HFF-Myc (cell line): ENCODE measurements around the gene GATAD1.
"Not testable (repeated sequence)": the region's sequence is repeated elsewhere in the genome, so short reads cannot be mapped to it uniquely, and the experiment has no call there.

Source experiments
- DNase-seq: peaks from one replicate; pipeline ENCODE4 v3.0.0-alpha.2; 2011; ENCODE audit warnings: low read depth; ENCODE audit errors: extremely low read depth
- H3K4me3 ChIP-seq: replicated peaks from 2 replicates; pipeline ENCODE4 v1.5.1; 2011; ENCODE audit warnings: low read depth, mild to moderate bottlenecking, control low read depth, low read length
- TF ChIP-seq, protein P1 (sequence below): IDR thresholded peaks from 2 replicates; pipeline ENCODE4 v1.5.1; 2012; ENCODE audit warnings: mild to moderate bottlenecking, low read depth, low read length, control low read depth; ENCODE audit errors: missing control alignments

Gene GATAD1

DNA sequence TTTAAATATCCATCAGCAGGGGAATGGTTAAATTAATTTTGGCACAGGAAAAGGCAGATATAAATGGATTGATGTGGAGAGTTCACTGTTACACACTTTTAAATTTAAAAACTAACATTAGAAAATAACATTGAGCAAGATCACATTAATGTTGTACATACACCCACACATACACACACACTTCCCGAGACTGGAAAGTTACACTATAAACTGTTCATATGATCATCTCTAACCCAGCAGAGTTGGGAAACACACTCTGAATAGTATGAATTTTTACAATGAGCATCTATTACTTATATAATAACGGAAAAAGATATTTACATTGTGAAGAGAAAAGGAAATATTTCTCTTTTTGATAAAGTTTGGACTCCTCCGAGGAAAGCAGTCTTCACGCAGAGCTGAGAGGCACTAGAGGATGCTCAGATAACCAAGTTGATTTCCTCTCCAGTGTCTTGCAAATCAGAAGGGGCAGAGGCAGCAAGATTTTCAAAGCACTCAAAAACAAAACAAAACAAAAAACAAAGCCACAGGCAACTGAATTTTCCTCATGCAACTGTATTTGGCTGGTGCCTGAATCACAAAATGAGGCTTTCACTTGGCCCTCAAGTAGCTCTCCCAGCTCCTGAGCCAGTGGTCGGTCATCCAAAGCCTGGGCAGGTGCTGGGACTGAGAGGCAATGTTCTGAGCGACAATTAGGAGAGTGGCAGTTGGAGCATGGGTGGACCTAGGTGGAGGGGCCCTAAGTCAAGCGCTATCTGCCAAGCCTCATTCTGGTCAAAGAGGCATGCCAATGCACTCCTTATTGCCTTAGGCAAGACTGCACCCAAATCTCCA, 10.5 kb upstream of the GATAD1 start:
- H3K4me3 ChIP-seq = no peak overlapping the region
- TF ChIP-seq, protein P1, sequence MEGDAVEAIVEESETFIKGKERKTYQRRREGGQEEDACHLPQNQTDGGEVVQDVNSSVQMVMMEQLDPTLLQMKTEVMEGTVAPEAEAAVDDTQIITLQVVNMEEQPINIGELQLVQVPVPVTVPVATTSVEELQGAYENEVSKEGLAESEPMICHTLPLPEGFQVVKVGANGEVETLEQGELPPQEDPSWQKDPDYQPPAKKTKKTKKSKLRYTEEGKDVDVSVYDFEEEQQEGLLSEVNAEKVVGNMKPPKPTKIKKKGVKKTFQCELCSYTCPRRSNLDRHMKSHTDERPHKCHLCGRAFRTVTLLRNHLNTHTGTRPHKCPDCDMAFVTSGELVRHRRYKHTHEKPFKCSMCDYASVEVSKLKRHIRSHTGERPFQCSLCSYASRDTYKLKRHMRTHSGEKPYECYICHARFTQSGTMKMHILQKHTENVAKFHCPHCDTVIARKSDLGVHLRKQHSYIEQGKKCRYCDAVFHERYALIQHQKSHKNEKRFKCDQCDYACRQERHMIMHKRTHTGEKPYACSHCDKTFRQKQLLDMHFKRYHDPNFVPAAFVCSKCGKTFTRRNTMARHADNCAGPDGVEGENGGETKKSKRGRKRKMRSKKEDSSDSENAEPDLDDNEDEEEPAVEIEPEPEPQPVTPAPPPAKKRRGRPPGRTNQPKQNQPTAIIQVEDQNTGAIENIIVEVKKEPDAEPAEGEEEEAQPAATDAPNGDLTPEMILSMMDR = no peak
- DNase-seq = no peak

DNA sequence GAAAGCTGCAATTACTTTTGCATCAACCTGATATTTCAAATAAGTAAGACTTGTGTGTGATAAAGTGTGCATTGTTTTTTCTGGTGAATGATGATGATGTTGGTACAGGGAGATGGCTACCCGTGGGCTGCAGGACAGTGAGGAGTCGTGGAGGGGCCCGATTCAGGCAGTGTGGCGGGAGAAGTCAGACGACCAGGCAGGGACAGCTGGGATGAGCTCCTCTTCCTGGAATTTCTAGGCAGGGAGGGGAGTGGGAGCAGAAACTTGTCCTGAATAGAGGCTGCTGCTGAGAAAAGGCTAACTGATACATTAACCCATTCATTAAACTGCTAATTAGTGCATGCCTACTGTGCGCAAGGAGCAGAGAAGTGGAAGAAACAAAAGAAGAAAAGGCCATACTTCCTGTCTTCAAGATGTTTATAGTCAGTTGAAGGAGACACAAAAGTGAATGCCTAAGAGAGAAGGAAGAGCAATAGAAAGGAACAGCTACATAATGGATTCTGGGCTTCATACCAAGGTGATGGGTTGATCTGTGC, 9.3 kb upstream of the GATAD1 start:
- H3K4me3 ChIP-seq = no peak overlapping the region
- DNase-seq = no peak
- TF ChIP-seq, protein P1 = no peak

DNA sequence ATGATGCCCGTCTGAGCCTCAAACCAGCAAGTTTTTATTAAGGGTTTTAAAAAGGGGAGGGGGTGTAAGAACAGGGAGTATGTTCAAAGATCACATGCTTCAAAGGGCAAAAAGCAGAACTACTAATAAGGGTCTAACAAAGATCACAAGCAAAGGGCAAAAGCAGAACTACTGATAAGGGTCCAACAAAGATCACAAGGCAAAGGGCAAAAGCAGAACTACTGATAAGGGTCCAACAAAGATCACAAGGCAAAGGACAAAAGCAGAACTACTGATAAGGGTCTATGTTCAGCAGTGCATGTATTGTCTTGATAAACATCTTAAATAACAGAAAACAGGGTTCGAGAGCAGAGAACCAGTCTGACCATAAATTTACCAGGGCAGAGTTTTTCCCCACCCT, 4.6 kb upstream of the GATAD1 start:
- DNase-seq, H3K4me3 ChIP-seq: not testable (repeated sequence)

DNA sequence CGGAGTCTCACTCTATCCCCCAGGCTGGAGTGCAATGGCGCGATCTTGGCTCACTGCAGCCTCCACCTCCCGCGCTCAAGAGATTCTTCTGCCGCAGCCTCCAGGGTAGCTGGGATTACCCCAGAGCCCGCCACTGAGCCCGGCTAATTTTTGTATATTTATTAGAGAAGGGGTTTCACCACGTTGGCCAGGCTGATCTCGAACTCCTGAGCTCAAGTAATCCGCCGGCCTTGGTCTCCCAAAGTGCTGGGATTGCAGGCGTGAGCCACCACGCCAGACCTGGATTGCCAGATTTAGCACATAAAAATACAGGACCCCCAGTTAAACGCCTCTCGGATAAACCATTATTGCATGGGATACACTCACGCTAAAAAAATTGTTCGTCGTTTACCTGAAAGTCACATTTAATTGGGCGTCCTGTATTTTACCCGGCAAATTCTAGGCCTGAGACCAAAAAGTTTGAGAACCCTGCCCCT, 375 bp upstream of the GATAD1 start:
- TF ChIP-seq, protein P1 = no peak

DNA sequence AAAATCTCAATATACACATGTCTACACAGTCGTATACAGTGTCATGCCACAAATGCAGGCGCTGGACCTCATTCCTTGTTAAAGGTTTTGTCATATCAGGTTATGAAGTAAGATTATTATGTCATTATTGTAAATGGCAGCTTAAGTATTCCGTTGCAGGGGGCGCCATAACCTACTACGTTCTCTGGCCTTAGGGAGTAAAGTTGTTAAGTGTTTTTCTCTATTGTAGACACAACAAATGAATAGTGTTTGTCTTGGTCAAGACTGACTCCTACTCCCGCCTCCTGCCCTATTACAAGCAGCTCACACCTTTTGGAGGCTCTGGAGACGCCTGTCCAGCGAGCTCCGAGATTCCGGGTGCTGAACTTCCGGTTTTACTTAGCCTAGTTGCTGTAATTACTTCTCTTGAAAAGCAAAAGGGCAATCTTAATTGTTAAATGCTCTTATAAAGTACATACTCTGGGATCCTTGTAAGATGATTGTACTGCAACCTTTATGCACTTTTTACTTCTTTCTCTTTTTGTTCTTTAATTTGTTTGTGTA, 994 bp downstream of the GATAD1 start:
- H3K4me3 ChIP-seq = peak overlapping the region; percentile 89
- peak; percentile 21 for DNase-seq
- TF ChIP-seq, protein P1 = peak; percentile 49

More for the DNA sequence above, 375 bp upstream of the GATAD1 start:
- H3K4me3 ChIP-seq = peak overlapping the region; percentile 89
- peak; percentile 81 for DNase-seq

DNA sequence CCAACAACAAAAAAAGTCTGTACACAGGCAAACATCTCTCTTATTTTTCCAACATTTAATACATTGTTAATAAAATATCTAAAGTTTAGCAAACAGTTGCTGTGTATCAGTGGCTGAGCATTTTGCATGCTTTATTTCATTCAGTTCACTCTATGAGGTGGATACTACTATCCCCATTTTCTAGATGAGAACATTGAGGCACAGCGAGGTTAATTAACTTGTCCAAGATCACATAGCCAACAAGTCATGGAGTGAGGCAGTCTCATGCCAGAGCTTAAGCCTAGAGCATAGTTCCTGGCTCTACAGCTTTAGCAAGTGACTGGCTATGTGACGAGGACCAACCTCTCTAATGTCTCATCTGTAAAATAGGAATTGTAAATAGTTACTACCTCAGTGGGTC, 4.4 kb downstream of the GATAD1 start:
- H3K4me3 ChIP-seq = no peak overlapping the region
- TF ChIP-seq, protein P1 = no peak
- DNase-seq = no peak

DNA sequence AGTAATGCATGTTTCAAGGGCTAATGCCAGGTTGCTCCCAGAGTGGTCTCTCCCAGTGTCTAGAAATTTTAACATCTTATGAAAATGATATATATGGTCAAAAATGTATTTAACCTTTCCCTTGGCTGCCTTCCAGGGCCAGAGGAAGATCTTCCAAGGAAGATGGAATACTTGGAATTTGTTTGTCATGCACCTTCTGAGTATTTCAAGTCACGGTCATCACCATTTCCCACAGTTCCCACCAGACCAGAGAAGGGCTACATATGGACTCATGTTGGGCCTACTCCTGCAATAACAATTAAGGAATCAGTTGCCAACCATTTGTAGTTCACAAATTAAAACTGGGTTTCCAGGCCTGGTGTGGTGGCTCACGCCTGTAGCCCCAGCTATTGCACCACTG, 9.0 kb downstream of the GATAD1 start:
- no peak overlapping the region for H3K4me3 ChIP-seq
- DNase-seq = no peak
- TF ChIP-seq, protein P1 = no peak
